K562 treated with DMSO at 1 percent for 12 hours (cell line): Measurements from ENCODE around the gene ETFA. TPM values are rescaled to one million over a fixed set of nuclear protein-coding genes. Genes with fewer than 3 reads are reported as not detected.

Source experiments
- total RNA-seq: library from RNA; unstranded; fragments of 300-600 nt; gene quantifications from 2 replicates; pipeline ENCODE4 v1.2.3, GENCODE V29; 2022; ENCODE audit not compliant: insufficient read depth

Gene ETFA
- total RNA-seq = 180 and 198 TPM in 2 replicates

GRCh38 chr15:76311100-76311953 is at the start of gene ETFA:
Gene ETFA, minus strand, starts transcription at chr15:76311469. Its CDS starts 81 bp downstream, at chr15:76311388.

GRCh38 chr15:76336254-76337058 is 25.2 kb upstream of the ETFA start, which contains the start of gene ISL2:
Gene ISL2, plus strand, starts transcription at chr15:76336773. Its CDS starts 111 bp downstream, at chr15:76336884.

Other genes starting within 250 kb of the ETFA start
- gene ISL2, start 25.3 kb upstream of the ETFA start, total RNA-seq = 14.3 and 17.1 TPM in 2 replicates